GM18519 (cell line): Measurements from ENCODE around the gene CCDC47.

Experiments used
- ATAC-seq: cut with Tn5 transposase; IDR thresholded peaks from one replicate; pipeline ENCODE4 v1.9.1; 2021; ENCODE audit warnings: mild to moderate bottlenecking, moderate library complexity; ENCODE audit not compliant: unreplicated experiment, low FRiP score

Gene CCDC47

DNA sequence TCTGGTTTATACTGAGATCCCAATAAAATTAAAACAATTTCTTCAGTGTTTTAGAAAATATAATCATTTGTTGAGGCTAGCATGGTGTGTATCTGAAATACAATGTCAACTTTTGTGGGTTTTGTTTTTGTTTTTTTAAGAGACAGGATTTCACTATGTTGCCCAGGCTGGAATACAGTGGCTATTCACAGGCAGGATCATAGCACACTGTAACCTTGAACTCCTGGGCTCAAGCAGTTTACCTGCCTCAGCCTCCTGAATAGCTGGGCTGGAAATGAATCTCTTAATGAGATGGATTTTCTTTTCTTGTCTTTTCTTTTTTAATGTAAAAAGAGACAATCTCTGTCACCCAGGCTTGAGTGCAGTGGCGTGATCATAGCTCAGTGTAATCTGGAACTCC, 12.7 kb upstream of the CCDC47 start:
- ATAC-seq: no peak

DNA sequence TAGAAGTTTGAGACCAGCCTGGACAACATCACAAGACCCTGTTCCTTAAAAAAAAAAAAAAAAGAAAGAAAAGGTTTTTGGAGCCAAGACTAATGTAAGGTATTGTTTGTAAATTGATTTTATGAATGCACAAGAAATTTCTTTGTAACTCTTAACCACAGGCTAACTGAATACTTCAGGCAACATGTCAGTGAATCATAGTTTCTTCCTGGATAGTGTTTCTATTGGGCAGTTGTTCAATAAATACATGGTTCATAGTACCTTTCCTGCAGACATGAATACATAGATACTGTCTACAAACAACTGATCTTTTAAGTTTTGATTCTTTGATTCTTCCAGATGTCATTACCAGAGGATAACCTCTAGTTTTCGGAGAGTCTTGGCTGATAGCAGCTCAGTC, 12.2 kb upstream of the CCDC47 start:
- ATAC-seq: no peak

DNA sequence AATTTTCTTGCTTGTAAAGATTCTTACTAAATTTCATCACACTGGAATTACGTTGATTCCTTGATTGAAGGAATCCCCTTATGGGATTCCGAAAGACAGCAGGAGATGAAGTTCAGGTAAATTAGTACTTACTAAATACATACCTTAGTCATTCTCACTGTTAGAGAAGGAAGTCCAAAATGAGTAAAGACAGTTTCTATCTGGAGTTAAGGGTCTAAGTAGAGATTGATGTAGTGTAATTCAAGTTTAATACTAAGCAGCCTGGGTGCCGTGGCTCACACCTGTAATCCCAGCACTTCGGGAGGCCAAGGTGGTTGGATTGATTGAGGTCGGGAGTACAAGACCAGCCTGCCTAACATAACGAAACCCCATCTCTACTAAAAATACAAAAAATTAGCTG, 10.1 kb upstream of the CCDC47 start:
- no peak for ATAC-seq

DNA sequence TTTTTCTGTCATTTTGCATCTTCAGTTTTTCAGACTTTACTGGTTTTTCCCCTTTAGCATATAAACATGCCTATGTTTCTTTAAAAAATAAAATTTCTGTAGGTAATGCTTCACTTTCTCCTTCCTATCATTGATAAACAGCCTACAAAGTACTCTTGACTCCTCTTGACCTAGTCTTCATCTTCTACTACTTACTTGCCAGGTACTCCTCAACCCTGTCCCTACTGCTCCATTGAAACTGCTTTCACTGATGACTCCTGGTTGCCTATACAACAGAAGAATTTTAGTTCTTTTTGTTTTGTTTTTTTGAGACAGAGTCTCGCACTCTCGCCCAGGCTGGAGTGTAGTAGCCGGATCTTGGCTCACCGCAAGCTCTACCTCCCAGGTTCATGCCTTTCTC, 7.5 kb upstream of the CCDC47 start:
- ATAC-seq: no peak

DNA sequence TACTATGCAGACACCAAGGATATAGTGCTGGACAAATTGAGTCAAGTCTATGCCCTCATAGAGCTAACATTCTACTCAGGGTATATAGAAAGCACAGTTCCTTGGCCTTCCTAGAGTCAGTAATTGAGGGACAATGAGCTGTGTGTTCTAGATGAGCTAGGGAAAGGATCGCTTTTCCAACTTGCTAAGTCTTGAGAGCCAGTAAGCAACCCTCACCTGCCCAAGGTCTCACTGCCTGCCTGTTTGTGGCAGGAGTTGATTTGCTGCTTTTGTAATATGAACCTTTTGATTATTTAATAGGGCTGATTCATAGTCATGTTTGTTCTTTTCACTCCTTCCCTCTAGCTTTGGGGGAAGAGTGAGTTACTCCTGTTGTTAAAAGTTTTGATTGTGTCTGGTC, 7.1 kb upstream of the CCDC47 start:
- no peak for ATAC-seq

DNA sequence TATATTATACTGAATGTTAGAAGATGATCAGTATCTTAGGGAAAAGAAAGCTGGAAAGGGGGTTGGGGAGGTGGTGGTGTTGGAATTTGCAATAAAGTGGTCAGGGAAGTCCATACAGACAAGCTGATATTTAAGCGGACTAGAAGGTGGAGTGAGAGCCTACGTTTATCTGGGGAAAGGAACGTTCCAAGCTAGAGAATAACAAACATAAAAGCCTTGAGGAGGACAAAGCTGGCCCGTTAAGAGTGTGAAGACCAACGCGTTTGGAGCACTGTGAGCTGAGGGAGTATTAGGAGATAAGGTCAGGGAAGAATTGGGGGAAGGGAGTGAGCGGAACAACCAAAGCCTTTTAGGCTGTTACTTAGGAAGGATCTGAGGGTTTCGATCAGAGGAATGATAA, 2.0 kb upstream of the CCDC47 start:
- ATAC-seq: no peak

DNA sequence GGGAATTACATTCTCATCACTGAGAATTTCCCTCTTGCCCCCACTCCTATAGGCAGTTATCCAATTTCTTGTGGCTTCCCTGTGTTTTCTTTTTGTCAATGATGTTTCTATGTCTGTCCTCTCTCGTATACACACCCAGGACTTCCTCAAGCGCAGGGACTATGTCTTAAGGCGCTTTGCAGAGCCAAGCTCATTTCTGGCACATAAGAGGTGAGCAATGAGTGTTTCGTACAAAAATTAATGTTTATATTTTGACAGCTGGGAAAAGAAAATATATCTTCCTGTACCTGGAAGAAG, 1.5 kb upstream of the CCDC47 start:
- no peak for ATAC-seq

DNA sequence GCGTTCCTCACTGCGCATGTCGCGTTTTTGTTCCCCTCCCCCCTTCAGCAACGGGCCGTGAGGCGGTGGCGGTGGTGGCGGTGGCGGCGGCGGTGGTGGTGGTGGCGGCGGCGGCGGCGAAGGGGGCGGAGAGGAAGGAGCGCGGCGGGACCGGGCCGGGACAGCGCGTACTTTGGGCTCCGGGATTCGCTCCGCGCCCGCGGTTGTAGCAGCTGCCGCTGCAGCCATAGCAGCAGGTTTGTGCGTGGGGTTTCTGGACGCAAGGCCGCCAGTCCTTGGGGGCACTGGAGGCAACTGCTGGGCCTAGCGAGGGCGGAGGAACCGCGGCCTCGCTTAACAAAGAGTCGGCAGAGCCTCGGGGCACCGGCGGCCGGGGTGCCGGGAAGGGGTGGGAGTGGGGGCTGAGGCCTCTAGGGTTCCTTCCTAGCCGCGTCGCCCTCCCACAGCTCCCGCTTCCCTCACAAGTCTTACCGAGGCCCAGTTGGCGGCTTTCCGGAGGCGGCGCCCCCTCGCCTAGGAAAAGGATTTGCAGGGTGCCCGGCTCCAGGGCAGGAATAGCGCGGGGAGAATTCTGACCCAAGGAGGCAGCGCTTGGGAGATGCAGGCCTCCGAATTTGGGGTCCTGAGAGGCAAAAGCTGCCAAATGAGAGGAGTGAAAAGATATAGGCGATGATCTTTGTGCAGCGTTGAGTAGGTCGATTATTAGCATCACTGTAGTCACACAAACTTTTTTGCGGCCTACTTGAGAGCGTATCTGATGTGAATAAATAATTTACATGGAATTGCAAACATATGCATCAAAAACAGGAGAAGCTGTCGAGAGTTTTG, 958 bp upstream of the CCDC47 start, which contains the start of gene DDX42:
Gene DDX42 (plus strand): TSS at position 30 of the 828 bp plus-strand sequence. CDS start 12,880 bp downstream, outside the sequence.
- ATAC-seq: peak; percentile 4

DNA sequence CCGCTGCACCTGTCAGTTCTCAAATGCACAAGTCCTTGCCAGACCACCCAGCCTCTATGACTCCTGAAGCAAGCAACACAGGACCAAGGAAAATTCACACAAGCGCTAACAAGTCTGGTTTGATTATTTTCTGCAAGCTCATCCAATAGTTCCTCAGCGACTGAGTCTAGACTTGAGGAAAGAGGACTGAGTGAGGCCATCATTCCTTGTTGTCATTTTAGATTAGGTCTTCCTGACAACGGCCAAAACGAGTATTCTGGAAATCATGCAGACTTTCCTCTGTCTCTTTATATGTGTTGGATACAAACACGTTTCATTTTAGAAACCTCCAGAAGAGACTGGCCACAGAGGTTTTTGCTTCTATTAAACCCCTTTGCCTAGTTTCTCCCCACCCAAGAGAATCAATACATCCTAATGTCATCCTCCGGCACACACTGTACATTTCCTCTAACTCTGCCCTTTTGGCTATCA, 561 bp downstream of the CCDC47 start:
- ATAC-seq: no peak

DNA sequence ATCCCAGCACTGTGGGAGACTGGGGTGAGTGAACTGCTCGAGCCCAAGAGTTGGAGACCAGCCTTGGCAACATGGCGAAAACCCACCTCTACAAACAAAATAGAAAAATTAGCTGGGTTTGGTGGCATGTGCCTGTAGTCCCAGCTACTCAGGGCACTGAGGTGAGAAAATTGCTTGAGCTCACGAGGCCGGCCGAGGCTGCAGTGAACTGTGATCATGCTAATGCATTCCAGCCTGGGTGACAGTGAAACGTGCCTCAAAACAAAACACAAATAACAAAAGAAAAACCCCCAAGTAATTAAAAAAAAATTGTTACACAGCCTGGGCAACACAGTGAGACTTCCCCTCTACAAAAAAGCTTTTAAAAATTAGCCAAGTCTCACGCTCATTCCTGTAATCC, 5.0 kb downstream of the CCDC47 start:
- no peak for ATAC-seq

DNA sequence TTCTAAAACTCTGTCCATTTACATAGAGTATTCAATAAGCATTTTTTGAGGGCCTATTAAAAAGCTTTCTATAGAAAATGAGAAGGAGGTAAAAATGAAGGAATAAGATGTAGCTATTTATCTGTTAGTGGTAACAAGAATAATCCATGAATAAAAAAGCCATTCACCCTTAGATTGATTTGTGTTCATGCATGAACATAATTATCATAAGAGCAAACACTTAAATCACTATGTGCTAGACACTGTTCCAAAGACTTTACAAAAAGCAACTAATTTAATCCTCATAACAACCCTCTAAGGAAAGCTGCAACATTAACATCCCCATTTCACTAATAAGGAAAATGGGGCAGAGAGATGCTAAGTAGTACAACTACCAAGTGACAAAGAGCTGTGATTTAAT, 6.6 kb downstream of the CCDC47 start:
- ATAC-seq: no peak

DNA sequence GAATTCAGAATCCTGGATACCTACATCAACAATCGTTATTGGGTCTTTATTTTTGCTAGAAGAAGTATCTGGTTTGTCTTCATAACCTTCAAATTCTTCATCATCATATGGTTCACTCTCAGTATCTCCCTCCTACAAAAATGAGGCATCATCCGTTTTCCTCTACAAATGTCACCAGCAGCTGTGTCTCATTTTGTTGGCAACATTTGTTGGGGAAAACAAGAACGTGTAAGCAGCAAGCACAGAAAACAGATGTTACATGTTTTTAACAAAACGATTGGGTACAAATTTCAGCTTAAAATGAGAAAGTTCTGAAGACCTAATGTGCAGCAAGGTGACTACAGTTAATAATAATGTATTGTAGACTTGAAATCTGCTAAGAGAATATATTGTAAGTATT, 8.7 kb downstream of the CCDC47 start:
- no peak for ATAC-seq

DNA sequence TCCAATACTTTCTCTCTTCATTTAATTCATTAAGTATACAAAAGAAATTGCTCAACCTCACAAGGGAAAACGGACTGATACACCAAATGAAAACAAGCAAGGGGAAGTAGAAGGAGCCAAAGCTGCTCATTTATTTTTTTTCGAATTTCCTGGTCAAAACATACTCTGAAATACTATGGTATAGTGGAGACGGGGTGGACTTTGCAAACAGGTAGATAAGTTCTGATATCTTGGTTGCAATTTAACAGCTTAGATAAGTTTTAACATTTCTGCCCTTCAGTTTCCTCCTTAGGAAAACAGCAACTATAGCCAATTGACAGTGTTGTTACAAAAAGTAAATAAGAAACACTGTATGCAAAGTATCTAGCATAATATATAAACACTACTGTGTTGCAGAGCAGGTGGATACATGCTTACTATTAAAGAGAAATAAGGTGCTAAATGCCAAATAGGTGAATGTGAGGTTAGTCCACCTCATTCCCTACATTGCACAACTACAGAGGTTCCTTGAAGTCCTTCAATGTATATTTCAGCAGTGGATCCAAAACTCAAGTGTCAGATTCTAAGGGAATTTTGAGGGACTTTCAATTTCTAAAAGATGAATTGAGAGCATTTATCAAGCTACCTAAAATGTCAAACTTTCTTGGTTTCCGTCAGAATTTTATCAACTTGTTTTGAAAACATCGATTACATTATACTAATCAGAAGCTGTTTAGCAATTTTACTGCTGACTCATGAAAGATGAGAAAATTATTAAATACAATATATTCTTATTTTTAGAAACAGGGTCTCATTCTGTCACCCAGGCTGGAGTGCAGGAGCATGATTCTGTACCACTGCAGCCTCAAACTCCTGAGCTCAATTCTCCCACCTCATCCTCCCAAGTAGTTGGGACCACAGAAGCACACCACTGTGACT, 11.0 kb downstream of the CCDC47 start:
- no peak for ATAC-seq

DNA sequence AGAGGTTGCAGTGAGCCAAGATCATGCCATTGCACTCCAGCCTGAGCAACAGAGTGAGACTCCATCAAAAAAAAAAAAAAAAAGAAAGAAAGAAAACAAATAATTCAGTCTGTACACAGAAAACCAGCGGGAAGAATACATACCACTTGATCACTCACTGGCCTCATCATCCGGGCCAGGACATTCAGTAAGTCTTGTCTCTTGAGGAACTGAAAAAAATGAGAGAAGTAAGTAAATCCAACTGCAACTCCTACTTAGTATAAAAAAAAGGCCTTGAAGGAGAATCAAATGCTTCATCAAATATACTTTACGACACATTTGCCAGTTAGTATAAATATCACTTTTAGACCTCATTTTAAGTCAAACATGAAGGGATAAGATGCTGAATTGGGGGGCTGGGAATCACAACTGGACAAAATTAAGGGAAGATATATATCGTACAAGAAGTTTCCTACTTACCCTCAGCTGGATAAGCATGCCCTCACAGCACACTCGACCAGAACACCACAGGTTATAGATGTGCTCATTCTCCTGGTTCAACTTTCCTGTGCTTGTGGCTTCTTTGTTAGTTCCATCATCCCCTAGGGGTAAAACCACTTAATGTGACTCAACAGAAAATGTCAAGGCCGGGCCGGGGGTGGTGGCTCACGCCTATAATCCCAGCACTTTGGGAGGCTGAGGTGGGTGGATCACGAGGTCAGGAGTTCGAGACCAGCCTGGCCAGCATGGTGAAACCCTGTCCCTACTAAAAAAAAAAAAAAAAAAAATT, 12.4 kb downstream of the CCDC47 start:
- no peak for ATAC-seq

DNA sequence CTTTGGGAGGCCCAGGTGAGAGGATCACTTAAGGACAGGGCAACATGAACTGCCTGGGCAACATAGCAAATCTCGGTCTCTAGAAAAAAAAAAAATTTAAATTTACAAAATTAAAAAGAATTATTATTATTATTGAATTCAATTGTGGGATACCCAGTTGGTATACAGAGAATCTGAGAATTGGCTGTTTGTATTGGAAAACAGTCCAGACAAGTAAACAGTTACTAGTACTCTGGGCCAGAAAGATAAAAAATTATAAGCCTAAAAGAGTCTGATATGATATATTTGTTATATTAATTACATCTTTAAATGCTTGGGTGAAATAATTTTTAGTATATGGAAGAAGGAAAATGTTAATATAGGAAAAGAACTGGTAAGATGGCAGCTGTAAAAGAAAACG, 15.0 kb downstream of the CCDC47 start:
- no peak for ATAC-seq

DNA sequence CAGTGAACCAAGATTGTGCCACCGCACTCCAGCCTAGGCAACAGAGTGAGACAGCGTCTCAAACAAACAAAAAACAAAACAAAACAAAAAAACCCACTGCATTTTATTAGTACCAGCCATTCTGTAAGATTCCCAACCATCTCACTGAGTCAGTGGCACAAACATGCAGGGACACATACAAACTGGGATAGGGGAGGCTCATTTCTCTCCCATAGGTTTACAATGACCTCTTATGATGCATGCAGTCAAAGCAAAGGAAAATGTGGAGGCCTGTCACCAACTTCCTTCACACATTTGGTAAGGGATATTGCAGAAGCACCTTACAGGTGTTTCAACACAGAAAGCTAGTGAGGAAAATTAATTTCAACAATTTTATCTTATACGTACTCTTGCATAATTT, 19.4 kb downstream of the CCDC47 start:
- ATAC-seq: no peak

DNA sequence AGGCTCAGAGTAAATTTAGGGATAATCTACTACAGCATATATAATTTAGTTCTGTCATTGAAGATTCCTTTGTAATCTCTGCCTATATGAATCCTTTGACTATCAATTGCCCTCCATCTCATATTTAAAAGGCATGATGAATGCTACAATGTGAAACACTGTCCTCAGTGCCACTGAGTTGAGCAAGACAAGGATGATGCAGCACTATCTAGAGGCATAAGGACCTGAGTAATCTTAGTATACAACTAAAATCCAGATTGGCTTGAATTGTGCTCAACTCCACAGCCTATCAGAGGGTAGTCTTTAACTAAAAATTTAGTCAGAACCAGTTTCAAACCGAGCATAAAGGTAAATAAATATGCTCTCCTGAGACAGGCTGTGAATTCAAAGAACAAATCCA, 20.2 kb downstream of the CCDC47 start:
- ATAC-seq: no peak

DNA sequence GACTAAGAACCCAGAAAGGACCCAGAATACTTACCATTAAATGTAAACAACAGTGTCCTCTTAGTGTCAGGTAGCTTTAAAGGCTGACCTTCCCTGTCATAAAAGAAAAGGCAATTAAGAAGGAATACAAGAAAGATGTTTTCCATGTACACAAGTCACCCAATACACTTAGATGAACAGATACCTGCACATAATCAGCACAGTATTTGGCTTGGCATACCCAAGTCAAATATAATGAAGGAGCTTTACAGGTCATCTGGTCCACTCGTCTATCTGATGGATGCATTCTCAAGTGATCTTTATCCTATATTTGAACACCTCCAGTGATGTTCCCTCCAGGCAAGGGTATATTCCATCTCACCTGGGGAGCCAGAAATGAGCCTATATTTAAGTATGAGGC, 20.7 kb downstream of the CCDC47 start:
- no peak for ATAC-seq

DNA sequence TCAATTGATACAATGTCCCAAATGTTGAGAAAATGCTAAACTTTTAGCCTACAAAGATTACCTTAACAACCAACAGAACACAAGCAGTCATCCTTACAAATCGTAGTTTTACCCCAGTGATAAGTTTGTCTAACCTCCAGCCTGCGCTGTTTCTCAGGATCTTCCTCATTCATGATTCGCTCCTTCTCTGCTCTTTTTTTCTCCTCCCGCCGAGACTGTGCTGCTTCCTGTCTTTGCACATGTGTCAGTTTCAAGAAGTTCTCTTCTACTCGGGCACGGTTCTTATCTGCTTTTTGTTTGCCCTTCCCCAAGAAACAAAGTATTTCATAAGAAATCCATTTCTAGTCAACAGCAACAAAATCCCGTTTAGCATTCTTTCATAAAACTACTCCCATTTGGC, 21.6 kb downstream of the CCDC47 start:
- no peak for ATAC-seq

DNA sequence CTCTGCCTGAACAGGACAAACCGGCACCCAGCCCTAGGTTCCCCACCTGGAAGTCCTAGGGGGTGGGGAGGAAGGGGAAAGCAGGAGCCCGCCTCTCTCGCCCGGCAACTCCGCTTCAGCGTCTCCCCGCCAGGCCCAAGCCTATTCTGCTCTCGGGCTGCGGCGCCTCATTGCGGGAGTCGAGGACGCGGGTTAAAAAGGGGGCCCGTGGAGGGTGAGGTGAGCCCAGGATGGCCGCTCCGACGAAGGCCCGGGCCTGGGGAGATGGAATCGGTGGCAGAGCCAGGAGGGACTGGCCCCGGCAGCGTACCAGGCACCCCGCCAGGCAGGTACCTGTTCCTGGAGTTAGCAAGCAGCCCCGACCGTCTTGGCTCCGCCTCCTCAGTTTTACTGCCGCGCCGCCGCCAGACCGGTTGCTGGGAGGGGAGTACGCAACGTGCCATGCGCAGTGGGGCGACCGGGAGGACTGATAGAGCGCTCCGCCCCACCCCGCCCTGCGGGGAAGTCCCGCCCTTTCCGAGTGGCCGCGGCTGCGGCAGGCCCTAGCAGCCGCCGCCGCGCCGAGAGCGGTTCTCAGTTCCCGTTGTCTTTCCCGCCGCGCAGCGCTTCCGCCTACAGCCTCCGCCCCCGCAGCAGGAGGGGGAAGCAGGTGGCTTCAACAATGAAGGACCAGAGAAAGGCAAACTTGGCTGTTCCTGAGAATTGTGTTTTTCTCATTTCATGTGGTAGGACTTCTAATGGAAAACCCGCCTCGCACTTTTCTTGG, 31.8 kb downstream of the CCDC47 start, which contains the start of gene STRADA:
Gene STRADA (minus strand): TSS at position 392 of the 766 bp plus-strand sequence. CDS start 13,430 bp downstream, outside the sequence.
- peak; percentile 80 for ATAC-seq
